NCI-H748 (cell line): ENCODE measurements around the gene TTLL5.
"Not testable (repeated sequence)": the region's sequence is repeated elsewhere in the genome, so short reads cannot be mapped to it uniquely, and the experiment has no call there.

Experiments
- DNase-seq: peaks from one replicate; lab custom pipeline; 2025; ENCODE audit not compliant: unreplicated experiment; lab: John Stamatoyannopoulos, UW

Gene TTLL5

DNA sequence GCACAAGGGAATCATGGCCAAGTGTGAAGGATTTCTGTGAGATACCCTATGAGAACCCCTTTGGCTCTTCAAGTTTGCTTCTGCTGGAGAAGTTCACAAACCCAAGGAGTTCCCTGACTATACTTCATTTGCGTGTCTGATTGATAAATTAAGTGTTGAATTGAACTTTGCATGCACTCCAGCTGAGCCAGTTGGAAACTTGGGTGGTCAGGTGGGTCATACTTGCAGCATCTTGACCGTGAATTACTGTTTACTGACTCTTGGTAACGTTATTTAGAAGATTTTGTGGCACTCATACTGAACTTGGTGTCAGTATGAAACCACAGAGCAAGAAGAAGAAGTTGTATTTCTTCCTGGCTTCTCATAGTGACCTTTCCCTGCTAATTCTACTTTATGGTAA, 243.3 kb downstream of the TTLL5 start:
- no peak for DNase-seq

DNA sequence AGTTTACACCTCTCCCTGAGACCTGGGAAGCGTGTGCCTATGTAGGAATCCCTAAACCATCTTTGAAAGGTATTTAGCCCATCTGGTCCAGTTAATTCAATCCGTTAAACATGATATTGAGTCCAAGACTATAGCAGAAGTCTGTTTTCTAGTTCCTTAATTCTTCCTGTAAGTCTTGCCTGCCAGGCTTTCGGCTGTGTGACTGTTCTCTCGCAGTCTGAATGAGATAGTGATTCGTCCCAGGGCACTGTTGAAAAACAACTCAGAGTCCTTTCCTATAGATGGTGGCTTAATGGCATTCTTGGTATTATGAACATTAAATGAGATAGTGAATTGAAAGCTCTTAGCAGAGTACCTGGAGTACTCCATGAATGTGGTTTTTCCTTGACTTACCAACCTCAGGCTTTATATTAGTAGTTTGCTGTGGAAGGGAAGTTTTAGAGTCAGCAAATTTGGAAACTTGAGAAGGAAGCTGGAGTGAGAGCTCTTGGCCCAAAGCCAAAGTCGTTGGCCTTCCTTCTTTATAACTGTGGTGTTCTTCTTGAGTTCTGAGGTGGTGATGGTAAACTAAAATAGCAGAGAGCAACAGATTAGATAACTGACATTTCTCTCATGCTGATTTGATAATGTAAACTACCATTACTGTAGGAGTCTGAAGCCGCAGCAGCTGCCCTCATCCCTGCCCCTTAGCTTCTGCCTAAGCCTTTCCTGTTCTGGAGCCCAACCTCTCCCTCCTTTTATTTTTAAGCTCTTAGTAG, 244.3 kb downstream of the TTLL5 start:
- no peak for DNase-seq

DNA sequence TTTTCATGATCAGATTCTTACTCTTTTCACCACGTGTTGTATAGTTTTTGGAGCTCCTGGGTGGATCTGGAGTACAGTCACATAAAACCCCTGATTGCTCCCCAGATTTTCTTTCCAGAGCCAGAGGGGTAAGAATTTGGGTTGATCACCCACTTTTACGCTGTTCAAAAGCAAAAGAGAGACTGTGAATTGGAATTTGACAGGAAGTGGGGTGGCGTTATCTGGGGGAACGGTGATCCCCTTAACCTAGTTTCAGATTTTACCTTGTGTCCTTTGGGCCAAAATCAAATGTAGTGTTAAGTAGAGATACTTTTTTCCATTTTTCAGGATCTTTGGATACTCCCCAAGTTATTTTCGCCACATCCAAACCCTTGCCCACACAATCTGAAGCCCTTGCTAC, 245.2 kb downstream of the TTLL5 start:
- DNase-seq: no peak

DNA sequence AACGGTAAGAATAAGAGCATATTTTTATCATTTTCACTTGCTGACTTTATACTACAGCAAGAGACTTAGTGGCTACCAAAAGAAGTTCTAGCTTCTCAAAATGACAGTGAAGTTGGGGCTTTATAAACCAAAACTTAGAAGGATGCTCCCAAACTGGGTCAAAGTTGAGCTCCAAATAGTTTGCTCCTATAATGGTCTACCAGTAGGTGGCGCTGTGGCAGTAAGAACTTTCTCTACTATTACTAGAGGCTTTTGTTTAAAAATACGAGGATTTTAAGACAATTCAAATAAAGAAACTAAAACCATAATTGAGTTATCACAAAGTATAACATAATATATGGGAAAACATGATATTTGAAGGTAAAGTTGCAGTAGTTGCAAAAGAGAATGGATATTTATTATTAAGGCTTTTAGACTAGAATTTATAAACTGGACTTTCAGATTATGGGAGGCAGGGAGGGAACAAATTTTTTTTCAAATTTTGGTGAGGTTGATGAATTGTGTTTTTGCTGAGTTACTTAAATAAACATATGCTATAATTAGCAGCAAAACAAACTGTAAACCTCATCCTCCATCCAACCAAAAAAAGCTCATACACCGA, 245.7 kb downstream of the TTLL5 start:
- DNase-seq: peak; percentile 45

DNA sequence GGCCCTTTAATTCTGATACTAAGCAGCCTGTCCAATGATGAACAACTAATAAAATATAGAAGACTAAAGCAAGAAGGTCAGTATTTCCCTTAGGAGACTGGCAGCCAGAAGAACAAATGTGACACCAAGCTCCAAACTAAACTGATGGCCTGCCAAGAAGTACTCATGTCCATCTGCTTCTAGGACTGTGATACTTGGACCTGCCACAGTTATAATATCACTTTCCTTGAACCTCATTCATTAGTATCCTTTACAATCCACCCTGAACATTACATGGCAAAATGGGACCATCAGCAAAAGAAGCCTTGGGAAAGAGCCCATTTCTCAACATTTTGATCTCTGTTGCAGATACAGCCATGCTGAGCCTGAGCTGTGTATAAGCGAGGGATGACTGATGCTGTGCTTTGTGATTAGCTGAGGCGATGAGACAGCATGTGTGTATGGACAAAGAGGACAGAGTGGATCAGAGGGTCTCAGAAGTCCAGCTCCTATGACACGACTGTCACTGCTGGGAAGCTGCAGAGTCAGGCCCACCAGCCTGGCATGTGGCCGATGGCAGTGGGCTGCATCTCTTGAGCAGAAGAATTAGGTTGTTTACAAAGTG, 246.8 kb downstream of the TTLL5 start:
- DNase-seq: no peak

DNA sequence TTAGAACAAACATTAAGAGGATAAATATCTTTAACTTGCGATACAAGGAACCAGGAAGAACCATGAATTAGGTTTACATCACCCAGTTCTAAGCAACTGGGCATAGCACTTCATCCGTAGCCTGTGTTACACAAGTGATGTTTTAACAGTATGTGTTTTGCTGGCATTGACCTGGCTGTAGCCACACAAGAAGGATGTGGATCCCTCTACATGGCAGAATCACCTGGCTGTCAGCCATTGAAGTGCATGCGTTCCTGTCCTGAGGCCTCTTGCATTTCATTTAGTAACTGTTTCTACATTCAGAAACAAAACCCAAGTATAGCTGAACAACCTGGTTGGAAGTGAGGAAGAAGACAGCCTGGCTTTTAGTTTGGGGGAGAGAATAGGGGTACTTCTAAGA, 248.6 kb downstream of the TTLL5 start:
- no peak for DNase-seq

DNA sequence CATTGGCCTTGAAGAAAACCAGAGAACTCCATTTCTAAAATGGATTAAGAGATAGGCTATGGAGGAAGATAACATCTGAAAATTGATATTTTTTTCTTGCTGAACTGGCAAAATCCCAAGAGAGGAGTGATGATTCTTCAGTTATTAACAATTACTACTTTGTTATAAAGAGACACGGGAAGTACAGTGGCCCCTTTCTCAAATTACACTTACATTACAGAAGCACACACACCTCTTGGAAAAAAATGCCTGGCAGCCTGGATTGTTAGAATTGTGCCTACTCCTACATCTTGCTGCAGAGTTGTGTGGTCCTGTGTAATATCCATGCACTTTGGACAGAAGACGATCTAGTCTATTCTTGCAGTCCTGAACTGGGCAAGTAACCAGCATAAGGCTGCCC, 249.0 kb downstream of the TTLL5 start:
- DNase-seq: no peak

DNA sequence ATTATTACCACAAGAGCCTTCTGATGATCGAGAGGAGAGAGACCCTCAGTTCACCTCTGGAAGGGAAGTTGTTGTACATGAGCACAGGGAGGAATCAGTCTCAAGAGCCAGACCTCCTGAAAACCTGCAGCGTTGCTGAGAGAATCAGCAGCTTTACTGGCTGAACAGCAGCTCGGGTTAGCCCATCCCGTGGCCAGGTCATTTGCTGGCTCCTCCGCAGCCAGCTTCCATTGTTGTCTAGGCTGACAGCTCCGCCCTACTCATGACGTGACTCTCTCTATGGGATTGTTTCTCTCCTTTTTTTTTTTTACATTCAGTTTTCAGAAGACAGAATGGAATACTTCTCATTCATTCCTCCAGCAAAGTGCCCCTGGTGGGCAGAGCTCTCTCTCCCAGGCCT, 250.8 kb downstream of the TTLL5 start:
- DNase-seq: no peak

DNA sequence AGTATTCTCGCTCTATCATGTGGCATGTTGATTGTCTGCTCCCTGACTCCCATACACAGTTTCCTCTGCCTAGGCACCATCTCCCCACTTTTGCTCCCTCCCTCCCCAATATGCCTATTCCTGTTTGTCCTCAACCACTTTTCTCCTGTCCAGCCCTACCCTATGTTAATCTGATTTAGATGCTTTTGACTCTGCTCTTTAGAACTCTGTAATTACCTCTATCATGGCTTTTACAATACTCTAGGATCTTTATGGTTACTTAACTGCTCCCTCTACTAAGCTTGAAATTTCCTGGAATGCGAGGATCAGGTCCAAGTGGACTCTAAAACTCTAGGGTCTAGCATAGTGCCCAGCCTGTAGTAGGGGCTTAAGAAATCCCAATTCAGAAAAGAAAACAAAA, 252.1 kb downstream of the TTLL5 start:
- DNase-seq: no peak

DNA sequence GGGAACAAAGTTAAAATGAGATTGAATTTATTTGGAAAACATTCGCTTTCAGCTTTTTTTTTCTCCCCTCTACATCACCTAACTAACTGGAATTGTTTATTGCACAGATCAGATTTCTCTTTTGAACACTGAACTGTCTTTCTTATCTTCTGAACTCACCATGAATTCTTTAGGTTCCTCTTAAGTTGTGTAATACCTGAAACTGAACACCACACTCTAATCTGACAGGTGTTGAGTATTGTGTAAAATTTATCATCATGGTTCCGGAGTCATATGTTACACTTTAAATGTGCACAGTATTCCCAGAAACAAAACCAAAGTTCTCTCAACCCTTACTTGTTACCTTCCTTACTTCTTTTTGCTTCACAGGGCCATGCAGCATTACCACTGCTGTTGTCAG, 254.0 kb downstream of the TTLL5 start:
- DNase-seq: no peak

DNA sequence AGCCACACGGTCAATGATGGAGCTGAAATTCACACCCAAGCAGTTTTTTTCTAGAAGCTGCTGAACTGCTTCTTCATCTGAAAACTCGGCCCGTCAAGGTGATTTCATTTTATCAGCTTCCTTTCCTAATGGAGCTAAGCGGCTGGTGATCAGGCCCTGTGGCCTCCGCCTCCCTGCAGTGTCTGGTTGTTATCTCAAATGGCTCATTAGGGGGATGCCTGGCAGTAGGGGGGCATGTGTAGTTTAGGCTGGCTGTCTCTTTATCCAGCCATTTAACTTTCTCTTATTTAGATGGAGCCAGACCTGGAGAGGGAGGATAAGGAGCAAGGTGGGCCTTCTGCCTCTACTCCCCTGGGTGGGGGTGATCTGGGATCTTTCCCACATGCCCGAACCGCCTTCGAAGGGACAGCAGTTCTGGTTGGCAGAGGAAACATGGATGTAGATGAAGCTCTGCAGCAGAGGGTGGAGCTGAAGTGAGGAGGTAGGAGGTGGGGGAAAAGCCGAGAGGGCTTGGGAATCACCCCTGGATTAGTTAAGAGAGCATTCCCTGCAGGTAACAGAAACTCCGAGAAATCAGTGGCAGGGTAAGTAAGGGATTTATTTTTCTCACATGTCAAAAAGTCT, 256.4 kb downstream of the TTLL5 start:
- DNase-seq: no peak

DNA sequence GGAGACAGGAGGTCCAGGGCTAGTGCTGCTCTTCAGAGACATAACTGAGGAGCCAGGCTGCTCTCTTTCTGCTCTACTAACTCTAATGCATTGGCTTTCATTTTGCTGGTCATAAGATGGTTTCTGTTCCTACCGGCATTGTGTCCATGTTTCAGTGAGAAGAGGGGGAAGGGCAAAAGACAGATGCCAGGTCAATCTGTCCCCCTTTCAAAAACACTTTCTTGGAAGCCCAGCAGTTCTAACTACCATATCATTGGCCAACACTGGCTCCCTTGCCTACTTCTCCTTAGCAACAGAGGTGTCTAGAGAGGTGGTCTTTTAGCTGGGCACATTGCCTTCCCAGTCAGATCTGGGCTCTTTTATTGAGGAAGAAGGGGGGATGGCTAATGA, 256.9 kb downstream of the TTLL5 start:
- DNase-seq: no peak

DNA sequence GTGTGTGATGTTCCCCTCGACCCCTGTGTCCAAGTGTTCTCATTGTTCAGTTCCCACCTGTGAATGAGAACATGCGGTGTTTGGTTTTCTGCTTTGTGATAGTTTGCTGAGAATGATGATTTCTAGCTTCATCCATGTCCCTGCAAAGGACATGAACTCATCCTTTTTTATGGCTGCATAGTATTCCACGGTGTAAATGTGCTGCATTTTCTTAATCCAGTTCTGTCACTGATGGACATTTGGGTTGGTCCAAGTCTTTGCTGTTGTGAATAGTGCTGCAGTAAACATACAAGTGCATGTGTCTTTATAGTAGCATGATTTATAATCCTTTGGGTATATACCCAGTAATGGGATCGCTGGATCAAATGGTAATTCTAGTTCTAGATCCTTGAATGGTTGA, 259.4 kb downstream of the TTLL5 start:
- not testable (repeated sequence) for DNase-seq

DNA sequence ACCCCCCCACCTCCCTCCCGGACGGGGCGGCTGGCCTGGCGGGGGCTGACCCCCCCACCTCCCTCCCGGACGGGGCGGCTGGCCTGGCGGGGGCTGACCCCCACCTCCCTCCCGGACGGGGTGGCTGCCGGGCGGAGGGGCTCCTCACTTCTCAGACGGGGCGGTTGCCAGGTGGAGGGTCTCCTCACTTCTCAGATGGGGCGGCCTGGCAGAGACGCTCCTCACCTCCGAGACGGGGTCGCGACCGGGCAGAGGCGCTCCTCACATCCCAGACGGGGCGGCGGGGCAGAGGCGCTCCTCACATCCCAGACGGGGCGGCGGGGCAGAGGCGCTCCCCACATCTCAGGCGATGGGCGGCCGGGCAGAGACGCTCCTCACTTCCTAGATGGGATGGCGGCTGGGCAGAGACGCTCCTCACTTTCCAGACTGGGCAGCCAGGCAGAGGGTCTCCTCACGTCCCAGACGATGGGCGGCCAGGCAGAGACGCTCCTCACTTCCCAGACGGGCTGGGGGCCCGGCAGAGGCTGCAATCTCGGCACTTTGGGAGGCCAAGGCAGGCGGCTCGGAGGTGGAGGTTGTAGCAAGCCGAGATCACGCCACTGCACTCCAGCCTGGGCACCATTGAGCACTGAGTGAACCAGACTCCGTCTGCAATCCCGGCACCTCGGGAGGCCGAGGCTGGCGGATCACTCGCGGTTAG, 264.2 kb downstream of the TTLL5 start:
- not testable (repeated sequence) for DNase-seq

DNA sequence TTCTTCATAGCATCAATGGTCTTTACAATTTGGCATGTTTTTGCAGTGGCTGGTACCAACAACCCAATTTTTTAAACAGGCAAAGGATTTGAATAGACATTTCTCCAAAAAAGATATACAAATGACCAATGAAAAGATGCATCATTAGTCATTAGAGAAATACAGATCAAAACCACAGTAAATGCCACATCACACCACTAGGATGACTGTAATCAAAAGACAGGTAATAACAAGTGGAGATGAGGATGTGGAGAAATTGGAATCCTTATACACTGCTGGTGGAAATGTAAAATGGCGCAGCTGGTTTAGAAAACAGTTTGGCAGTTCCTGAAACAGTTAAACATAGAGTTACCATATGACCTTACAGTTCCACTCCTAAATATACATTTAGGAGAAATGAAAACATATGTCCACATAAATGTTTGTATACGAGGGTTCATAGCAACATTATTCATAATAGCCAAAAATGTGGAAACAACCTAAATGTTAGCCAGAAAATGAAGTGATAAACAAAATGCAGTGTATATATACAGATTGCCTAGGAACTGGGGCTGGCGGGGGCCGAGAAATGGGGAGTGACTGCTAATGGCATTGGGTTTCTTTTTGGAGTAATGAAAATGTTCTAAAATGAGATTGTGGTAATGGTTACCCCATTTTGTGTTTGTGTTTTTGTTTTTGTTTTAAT, 265.5 kb downstream of the TTLL5 start:
- DNase-seq: no peak

DNA sequence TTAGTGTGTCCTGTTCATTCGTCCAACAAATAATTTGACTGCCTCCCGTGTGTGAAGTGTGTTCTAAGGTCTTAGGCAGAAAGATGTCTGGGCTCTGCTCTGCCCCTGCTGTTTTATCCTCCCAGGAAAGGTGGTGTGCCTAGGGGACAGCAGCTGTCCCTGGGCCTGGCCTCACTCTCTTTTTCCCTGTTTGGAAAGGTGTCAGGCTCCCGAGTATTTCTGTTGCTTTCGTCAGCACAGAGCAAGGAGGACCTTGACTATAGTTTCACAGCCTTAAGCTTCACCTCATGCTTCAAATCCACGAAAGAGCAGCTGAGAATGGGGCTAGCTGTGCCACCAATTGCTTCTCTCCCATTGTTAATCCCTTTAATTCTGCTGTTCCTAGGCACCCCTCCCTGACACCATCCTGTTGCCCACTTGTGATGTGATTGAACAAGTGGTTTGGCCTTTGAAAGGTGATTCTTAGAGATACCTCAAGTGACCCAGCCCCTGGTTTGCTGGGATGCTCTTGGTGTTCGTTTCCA, 266.6 kb downstream of the TTLL5 start:
- peak; percentile 8 for DNase-seq

DNA sequence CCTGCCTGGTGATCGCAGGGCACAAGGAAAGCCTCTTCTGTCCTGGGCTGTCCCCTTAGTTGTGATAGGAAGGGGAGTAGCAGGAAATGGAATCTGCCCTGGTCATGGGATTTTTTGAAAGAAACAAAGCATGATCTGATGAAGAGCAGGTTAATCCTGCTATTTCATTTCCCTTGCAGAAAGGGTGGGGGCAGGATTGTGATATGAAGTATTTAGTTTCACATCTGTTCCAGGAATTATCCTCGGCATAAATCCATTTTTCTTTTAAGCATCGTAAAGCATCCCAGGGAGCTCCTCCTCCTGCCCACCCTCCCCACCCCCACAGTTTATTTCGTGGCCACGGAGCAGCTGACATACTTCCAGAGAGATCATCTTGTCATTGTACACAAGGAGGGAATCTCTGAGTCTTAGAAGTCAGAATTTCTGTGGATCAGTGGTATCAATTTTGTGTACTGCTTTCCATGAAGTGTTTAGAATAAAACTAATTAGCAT, 267.7 kb downstream of the TTLL5 start:
- no peak for DNase-seq

DNA sequence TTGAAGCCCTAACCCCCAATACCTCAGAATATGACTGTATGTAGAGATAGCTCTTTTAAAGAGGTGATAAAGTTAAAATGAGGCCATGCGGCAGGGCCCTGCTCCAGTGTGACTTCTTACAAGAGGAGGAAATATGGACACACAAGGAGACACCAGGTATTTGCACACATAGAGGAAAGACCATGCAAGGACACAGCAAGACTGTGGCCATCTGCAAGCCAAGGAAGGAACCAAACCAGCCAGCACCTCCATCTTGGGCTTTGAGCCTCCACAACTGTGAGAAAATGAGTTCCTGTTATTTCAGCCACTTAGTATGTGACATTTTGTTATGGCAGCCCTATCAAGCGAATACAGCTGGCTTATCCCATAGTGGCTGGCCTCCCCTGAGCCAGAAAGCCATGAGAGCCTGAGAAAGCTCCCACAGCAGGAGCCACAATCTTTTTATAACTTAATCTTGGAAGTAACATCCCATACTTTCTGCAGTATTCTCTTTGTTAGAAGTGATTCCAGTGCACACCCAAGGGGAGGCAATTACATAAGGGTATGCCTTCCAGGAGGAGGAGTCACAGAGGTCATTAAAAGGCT, 272.8 kb downstream of the TTLL5 start:
- no peak for DNase-seq

DNA sequence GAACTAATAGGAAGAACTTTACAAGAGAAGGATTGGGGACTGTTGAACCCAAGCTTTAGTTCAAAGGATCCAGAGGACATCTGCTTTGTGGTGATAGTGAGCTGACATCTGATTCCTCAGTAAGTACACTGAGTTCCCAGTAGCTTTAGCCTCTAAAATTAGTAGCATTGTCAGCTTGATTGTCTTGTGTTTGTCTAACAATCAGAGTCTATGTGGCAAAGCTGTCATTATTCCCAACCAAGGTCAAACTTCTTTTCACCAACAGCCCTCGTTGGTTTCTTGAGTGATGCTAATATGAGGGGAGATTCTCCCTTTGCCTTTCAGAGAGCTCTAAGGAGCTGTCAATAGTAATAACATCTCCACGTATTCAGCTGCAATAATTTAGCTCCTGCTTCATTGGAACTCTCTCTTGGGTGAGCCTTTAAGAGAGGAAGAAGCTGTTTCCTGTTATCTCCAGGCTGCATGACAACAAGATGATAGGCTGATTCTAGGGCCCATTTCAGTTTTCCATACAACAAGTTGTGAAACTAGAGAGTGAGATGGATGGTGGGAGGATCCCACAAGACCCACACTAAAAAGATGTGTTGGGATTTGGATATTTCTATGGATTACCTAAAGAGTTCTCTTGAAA, 274.1 kb downstream of the TTLL5 start:
- DNase-seq: peak; percentile 85

DNA sequence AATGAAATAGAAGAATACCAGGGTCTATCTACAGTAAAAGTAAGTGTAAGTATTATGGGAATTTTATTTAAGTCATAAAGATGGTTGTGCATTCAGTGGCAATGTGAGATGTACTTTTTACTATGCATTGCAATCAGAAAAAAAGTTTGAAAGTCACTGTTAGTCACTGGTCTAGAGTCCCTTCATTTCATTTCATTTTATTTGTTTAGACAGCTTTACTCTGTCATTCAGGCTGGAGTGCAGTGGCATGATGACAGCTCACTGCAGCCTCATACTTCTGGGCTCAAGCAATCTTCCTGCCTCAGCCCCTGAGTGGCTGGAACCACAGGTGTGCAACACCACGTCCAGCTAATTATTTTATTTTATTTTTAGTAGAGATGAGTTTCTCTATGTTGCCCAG, 278.2 kb downstream of the TTLL5 start:
- no peak for DNase-seq
